Heart right ventricle (tissue), 16 donors: ENCODE results near the gene ZMYND8. TPM values are rescaled to one million over a fixed set of nuclear protein-coding genes. Genes with fewer than 3 reads are reported as not detected.
A peak's percentile ranks its signal among the peaks of the same experiment; 100 is the strongest.

Experiments used
- ATAC-seq, 8 donors: fragments of 200-7000 bp; cut with Tn5 transposase; one replicate each; pipeline ENCODE4 v1.9.1; 2020; ENCODE audit warnings: mild to moderate bottlenecking in 8 of 8, moderate library complexity in 8 of 8, moderate number of reproducible peaks in 1 of 8
- DNase-seq, 2 donors: peaks; one replicate each; pipeline ENCODE4 v3.0.0-alpha.2; 2020
- H3K27ac ChIP-seq, 10 donors: fragments of 200-600 bp; sonication (generic) in 2 of 10; one replicate each; pipeline versions ENCODE4 v1.5.0 to v1.8.0; 2020 to 2022; ENCODE audit warnings: mild to moderate bottlenecking in 3 of 10
- H3K27me3 ChIP-seq, 7 donors: fragments of 200-600 bp; one replicate each; pipeline ENCODE4 v1.8.0; 2021 to 2022; ENCODE audit warnings: mild to moderate bottlenecking in 2 of 7
- H3K36me3 ChIP-seq, 9 donors: fragments of 200-600 bp; sonication (generic) in 1 of 9; one replicate each; pipeline versions ENCODE4 v1.5.0 to v1.8.0; 2020 to 2022; ENCODE audit warnings: mild to moderate bottlenecking in 2 of 9
- H3K4me1 ChIP-seq, 9 donors: fragments of 200-600 bp; sonication (generic) in 1 of 9; one replicate each; pipeline versions ENCODE4 v1.5.0 to v1.8.0; 2020 to 2022; ENCODE audit warnings: mild to moderate bottlenecking in 4 of 9
- H3K4me3 ChIP-seq, 10 donors: fragments of 200-600 bp; sonication (generic) in 2 of 10; one replicate each; pipeline versions ENCODE4 v1.5.0 to v1.8.0; 2020 to 2022; ENCODE audit warnings: mild to moderate bottlenecking in 7 of 10, moderate library complexity in 2 of 10
- H3K9me3 ChIP-seq, 11 donors: fragments of 200-600 bp in 10 of 11; sonication (generic) in 2 of 11; one replicate each; pipeline versions ENCODE4 v1.5.0 to v1.8.0; 2013 to 2022; ENCODE audit warnings: mild to moderate bottlenecking in 2 of 11, control low read depth in 1 of 11, moderate library complexity in 1 of 11
- WGBS, 2 donors: extraction: QIAGEN DNeasy Blood & Tissue Kit; methylation state at CpG; one replicate each; pipeline ENCODE4 v1.1.7; 2013; ENCODE audit warnings: inconsistent platforms in 1 of 2; 5-methylcytosine and 5-hydroxymethylcytosine counted together
- intact Hi-C, 10 donors: fragments of 100-400 bp; cut with DNase I; formaldehyde crosslinking; loops; one replicate each; pipeline versions ENCODE4 v1.11.1 to v1.14.2; 2022
- polyA plus RNA-seq, 2 donors: library from polyadenylated mRNA; stranded (reverse); fragments of 200-250 nt; gene quantifications; one replicate each; pipeline ENCODE4 v1.2.3, GENCODE V29; 2013
- total RNA-seq, 10 donors: library from RNA; stranded (reverse); fragmentation: NEBNext Ultra II Directional in 3 of 10; extraction: Animal tissue kit (Norgen Biotek cat#: 25700) in 3 of 10; gene quantifications; one replicate each; pipeline versions ENCODE4 v1.2.1 to v1.2.4, GENCODE V29; 2021 to 2023
- TF ChIP-seq, protein P1 (sequence below), 9 donors: fragments of 200-600 bp; sonication (generic) in 2 of 9; IDR thresholded peaks; one replicate each; pipeline versions ENCODE4 v1.5.0 to v1.8.0; 2021 to 2022; ENCODE audit warnings: antibody characterized with exemption in 9 of 9, mild to moderate bottlenecking in 5 of 9, moderate library complexity in 1 of 9
- donor health status: Arrhythmogenic right ventricular cardiomyopathy.
- donor health status: ischemic (EF 13 %, LVEDD 7.1; RV severe dilation, severe dysfunction).
- donor health status: healthy with polysubstance abuse.
- donor health status: DM: no; HTN: yes; CAD: no.
- donor health status: DM: no; HTN: no; CAD: no.
- donor health status: ischemic (EF 25% LVEDD 6.9; RV normal size, moderate dysfunction).
- donor health status: ischemic (EF 25% LVEDD 5.7; RV mildly dilated, moderate dysfunction).
- donor health status: healthy.
- donor health status: DM: yes; HTN: yes; CAD: no.
- donor health status: Ischemic cardiomyopathy.
- donor health status: ischemic (EF 35%, LVEDD 5.7; RV mildly dilated, moderate dysfunction).
- donor health status: nonischemic (EF 11% LVEDD 7.7; RV severe dilation, severe dysfunction).
- donor health status: DM: yes; HTN: yes; CAD: no.
- donor health status: PGD.
- donor health status: ischemic (EF 29% LVEDD 5.4; RV normal size, mild dysfunction).
- donor health status: nonischemic (EF 23%, LVEDD 6.1; RV moderate dilation, normal function).

Gene ZMYND8
- total and polyA plus RNA-seq, 12 donors, result 6.4 to 39.0 (median 28.0) TPM

DNA sequence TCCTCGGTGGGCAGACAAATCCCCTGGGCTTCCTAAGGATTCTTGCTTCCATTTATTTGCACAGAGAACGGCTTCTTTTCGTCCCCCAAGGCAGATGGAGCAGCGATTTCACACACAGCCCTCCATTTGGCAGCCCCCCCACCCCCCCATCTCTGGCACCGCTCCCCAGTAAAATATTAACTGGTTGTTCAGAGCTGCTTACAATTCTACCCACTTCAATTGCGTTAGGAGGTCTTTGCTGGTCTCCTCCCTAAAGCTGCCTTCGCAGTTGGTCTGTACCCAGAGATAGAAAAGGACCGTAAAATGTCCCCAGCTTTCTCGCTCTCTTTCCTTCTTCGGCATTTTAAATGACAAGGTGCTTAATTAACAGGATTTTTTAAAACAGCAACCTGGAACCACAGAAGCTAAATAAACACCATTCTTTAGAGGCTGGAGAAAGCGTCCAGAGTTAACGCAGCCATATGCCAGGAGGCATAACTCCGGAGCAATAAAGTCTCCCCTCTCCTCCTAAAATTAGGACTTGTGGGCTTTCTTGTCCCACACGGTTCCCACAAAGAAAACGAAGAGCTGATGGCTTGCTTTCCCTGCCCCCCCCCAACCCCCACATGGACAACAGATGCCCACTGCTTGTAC, 1.7 kb upstream of the ZMYND8 start:
- TF ChIP-seq, protein P1, sequence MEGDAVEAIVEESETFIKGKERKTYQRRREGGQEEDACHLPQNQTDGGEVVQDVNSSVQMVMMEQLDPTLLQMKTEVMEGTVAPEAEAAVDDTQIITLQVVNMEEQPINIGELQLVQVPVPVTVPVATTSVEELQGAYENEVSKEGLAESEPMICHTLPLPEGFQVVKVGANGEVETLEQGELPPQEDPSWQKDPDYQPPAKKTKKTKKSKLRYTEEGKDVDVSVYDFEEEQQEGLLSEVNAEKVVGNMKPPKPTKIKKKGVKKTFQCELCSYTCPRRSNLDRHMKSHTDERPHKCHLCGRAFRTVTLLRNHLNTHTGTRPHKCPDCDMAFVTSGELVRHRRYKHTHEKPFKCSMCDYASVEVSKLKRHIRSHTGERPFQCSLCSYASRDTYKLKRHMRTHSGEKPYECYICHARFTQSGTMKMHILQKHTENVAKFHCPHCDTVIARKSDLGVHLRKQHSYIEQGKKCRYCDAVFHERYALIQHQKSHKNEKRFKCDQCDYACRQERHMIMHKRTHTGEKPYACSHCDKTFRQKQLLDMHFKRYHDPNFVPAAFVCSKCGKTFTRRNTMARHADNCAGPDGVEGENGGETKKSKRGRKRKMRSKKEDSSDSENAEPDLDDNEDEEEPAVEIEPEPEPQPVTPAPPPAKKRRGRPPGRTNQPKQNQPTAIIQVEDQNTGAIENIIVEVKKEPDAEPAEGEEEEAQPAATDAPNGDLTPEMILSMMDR (IDR thresholded peaks at IDR 0.05), result no peak
- Histone ChIP-seq H3K27me3 (no peaks in the 10 kb centered on the region), H3K36me3 (no peaks in the 10 kb centered on the region), H3K4me3 (no peak overlapping the region), H3K27ac (peak overlapping the region; percentile 97 to 99 (median 98)), H3K9me3 (no peaks in the 10 kb centered on the region), H3K4me1 (peaks cover 60 to 98% (median 91%) of the 10 kb centered on the region in 9 donors)
- 36 to 39% methylated on average over 15 of the region's 15 CpGs for WGBS, 2 donors
- no peak for ATAC-seq
- DNase-seq, result peak in 1 of 2 donors; percentile 17
- intact Hi-C loops, result loop anchor here in 4 of 10 donors (2.0 to 5.0 kb wide), 3 partner anchors 39 to 86 kb away; no protein-coding TSS in a partner anchor

DNA sequence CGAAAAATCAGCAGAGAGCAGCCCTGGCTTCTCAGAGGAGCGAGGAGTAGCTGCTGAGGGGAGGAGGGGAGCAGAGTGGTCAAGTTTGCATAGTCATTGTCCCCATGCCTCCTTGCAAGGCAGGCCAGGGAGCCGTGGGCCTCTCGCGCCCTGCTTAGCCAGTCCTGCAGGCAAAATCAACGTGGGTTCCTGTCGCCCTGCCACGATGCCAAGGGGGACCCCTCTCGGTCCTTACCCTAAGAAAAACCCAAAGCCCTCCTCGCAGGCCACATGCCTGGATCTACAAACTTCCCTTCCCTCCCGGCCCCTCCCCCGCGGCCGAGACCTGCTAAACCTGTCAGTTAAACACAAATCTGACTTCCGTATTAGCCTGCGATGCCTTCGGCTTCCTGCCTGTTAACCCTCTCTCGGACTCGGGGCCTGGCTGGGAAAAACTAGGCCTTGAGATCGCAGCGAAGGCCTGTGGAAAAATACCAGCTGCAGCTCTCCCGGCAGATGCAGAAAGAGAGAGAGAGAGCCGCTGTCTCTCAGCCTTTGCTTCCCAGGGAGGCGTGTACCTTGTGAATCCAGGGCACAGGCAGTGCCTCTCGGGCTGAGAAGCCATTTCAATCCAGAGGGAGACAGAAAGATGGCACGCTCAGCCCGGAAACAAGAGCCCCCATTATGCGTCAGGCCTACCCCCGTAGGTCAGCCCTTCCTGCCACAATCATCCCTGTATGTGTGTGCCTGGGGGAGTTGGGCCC, 968 bp upstream of the ZMYND8 start:
- Histone ChIP-seq H3K9me3 (no peaks in the 10 kb centered on the region), H3K27ac (peak overlapping the region; percentile 97 to 99 (median 98)), H3K4me1 (peaks cover 67 to 100% (median 97%) of the 10 kb centered on the region in 9 donors), H3K36me3 (no peaks in the 10 kb centered on the region), H3K27me3 (no peaks in the 10 kb centered on the region), H3K4me3 (peak overlapping the region in 2 of 10 donors; percentile 3 to 39)
- ATAC-seq (peak; percentile 6 to 40 (median 25)), DNase-seq (peak; percentile 74 to 80)
- 9 to 10% methylated on average over 29 of the region's 29 CpGs for WGBS, 2 donors
- intact Hi-C loops, result loop anchor here in 5 of 10 donors (2.0 to 5.0 kb wide), 3 partner anchors 39 to 85 kb away; no protein-coding TSS in a partner anchor
- TF ChIP-seq, protein P1 (IDR thresholded peaks at IDR 0.05), result no peak

DNA sequence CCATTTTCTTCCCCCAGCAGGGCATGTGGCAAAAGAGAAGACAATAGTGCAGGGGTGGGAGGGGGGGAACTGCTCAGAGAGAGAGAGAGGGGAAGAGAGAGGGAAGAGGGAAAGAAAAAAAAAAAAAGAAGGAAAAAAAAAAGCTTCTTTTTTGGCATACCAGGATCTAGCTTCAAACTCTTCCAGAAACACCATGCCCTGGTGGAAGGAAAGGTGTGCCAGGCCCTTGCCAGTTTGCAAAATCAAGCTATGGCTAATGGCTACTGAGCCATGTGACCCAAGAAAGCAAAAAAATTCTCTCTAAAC, 326 bp downstream of the ZMYND8 start:
- peaks cover 65 to 100% (median 100%) of the 10 kb centered on the region in 9 donors for H3K4me1 ChIP-seq
- intact Hi-C loops, result loop anchor here in 3 of 10 donors (2.0 to 5.0 kb wide), 3 partner anchors 37 to 84 kb away; no protein-coding TSS in a partner anchor
- H3K4me3 ChIP-seq, result peak overlapping the region in 3 of 10 donors; percentile 9 to 39 (median 35)
- H3K27me3 ChIP-seq, result no peaks in the 10 kb centered on the region
- H3K9me3 ChIP-seq, result no peaks in the 10 kb centered on the region
- H3K36me3 ChIP-seq, result no peaks in the 10 kb centered on the region
- no peak for ATAC-seq
- TF ChIP-seq, protein P1 (IDR thresholded peaks at IDR 0.05), result no peak
- no peak for DNase-seq
- H3K27ac ChIP-seq, result peak overlapping the region; percentile 97 to 99 (median 98)

DNA sequence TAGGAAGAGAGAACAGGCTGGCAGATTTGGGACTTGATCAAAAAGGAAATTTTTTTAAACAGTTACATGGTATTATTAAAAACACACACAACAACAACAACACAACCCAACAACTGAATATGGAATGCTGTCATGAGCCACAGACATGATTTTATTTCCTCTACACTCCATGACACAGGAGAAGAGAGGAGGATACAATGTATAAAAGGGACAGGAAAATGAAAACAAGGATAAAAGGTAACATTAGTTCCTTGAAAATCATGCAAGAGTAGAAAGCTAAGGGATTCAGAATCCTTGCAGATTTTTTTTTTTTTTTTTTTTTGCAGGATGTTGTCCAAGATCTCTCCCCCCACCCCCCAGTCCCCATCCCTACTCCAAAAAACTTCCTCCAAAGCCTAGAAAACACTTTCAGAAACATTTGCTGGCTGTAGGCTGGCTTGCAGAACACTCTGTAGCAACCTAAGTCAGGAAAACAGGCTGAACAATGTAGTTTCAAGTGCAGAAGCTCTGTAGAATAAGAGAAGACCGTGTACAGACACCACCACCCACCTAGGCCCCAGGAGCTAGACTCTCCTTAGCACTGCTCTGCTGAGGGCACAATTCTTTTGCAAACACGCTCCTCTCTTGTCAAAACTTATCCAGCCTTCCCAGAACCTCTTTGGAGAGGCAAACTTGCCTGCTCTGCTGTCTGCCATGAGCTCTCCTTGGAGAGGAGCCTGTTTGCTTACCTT, 845 bp downstream of the ZMYND8 start:
- intact Hi-C loops, result loop anchor here in 3 of 10 donors (2.0 to 5.0 kb wide), 3 partner anchors 37 to 83 kb away; no protein-coding TSS in a partner anchor
- Histone ChIP-seq H3K9me3 (no peaks in the 10 kb centered on the region), H3K4me3 (peak overlapping the region in 6 of 10 donors; percentile 9 to 39 (median 21)), H3K27me3 (no peaks in the 10 kb centered on the region), H3K36me3 (no peaks in the 10 kb centered on the region), H3K4me1 (peaks cover 65 to 100% (median 100%) of the 10 kb centered on the region in 9 donors), H3K27ac (peak overlapping the region; percentile 97 to 99 (median 98))
- TF ChIP-seq, protein P1 (IDR thresholded peaks at IDR 0.05), result no peak
- no peak for DNase-seq
- ATAC-seq, result no peak
- 23 to 39% methylated on average over 2 of the region's 2 CpGs for WGBS, 2 donors
